ENCODE data around the gene UNK.
A peak's percentile ranks its signal among the peaks of the same experiment; 100 is the strongest.
"Not testable (repeated sequence)": the region's sequence is repeated elsewhere in the genome, so short reads cannot be mapped to it uniquely, and the experiment has no call there.

Gene UNK

DNA sequence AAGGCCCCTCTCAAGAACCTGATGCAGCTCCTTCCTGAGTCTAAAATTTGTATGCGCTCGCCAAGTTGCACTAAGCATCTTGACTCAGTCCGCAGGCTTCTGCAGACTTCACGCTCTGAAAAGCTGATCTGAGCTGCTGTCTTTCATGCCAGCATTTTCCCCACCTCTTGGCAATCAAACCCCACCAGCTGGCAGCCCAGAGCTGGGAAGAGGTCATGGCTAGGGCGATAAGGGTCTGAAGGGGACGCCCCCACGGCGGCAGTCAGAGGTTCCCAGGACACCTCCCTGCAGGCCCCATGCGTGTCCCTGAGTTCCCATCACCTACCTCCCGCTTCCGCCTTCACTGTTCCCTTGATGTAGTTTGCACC is 64.7 kb downstream of the UNK start:
- no peak for DNase-seq (ENCODE audit: low read depth in 2 of 2)

DNA sequence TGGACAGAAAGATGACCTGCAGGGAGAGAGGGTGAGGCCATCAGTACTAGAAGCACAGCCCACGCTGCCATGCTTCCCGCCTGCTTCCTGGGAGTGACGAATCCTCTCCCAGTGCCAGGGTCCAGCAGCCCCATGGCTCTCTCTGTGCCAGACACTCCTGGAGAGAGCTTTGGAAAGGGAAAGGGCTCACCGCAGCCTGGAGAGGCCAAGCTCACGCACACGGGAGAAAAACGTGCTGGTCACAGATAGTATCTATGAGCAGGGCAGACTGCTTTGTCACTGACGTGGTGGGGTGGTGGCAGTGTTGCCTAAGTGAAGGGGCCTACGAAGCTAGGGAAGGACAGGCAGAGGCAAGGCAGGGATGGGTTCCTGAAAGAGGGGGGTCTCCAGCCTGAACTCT is 65.1 kb downstream of the UNK start:
- DNase-seq (ENCODE audit: low read depth in 2 of 2): no peak

DNA sequence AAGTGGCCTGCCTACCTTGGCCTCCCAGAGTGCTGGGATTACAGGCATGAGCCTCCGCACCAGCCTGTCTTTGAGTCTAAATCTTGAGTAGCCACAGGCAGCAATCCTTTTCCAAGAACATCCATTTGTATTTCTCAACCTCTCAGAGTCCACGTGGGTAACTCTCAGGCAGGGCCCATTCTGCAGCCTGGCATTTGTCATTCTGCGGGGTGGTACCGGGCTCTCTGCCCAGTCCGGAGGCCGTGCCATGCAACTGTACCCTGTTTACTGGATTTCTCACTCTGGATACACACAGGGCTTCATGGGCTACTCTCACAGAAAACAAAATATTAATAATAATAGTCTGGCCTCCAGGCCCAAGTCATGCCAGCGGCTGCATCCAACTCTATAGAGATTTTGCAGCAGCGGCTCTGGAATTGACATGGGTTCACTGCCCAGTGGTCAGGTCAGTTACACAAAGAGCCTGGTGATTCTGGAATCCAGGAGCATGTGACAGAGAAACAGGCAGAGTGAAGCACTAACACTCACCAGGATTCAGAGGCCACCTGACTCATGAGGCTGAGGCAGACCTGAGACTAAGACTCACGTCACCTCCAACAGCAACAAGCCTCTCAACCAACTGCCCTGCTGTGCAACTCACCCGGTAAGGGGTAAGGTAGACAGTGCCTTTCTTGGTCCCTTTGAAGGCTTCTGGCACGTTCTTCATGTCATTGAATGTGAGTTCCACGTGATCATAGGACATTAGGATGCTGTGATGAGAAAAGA is 66.5 kb downstream of the UNK start:
- DNase-seq (ENCODE audit: low read depth in 2 of 2): no peak

DNA sequence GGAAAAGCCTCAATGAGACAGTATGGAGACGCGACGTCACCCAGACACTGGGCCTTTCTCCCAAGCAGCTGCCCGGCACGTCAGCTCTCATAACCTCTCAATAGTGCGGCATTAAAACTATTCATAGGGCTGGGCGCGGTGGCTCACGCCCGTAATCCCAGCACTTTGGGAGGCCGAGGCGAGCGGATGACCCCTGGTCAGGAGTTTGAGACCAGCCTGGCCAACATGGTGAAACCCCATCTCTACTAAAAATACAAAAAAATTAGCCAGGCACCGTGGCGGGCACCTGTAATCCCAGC is 67.0 kb downstream of the UNK start:
- DNase-seq (ENCODE audit: low read depth in 2 of 2): not testable (repeated sequence)

GRCh38 chr17:75853433-75853832 is 68.8 kb downstream of the UNK start:
- DNase-seq (ENCODE audit: low read depth in 2 of 2): no peak

DNA sequence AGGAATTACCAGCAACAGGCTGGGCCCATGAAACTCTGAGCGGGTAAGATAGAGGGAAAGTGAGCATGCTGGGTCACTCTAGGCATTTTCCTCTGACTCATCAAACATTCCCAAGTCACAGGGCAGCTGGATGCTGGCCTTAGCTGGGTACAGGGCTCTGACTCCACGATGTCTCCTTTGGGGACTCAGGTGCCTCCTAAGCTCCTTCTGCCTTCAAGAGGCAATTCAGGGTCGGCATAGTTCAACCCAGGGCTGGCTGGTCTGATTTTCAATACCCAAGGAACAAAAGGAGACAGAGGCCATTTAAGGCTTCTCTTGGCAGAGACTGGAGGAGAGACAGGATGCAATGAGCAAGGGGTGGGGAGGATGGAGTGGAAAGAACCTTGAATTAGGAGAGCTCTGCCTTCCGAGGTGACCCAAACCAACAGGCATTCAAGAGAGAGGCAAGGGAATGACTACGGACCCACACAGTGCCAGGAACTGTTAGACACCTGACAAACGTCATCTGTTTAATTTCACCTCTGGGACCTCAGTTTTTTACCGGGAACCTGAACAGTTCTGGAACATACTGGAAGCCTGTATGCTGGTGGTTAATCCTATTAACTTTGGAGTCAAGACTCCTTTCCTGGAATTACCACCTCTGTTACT is 69.6 kb downstream of the UNK start:
- no peak for DNase-seq (ENCODE audit: low read depth in 2 of 2)

- no peak for DNase-seq (ENCODE audit: low read depth in 2 of 2)
These were observed 70.3 kb downstream of the UNK start for GRCh38 chr17:75854881-75855309.

DNA sequence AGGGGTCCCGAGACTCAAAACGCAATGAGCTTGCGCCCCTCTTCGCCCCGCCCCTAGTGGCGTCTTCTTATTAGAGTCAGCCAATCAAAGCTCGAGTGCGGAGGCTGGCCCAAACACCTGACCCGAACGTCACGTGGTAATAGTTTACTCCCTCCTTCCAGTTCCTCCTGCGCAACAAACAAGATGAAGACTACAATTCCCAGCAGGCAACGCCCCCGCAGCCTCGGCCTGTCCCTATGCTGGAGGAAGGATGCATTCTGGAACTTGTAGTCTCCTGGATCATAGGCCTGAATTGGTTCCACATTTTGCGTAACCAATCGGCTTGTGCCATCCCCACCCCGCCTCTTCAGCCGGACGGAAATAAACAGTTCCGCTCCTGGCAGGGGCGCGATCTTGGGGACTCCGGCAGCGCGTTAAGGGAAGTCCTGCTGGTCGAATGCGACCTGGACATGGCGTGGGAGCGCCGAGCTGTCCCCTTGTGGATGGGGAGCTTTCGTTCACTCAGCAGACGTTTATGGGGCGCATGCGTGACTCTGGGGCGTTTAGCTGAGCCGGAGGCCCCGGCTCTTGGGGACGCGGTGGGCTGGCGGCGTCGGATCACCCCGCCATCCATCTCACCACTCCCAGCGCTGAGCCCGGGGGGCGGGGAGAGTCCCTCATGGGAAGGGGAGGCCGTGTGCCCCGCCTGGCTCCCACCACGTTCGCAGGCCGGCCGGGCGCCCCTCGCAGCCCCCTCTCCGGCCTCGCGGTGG is 70.9 kb downstream of the UNK start, which contains the start of gene WBP2:
Gene WBP2 (minus strand): TSS at position 26 of the 752 bp plus-strand sequence. CDS start 38 bp downstream, outside the sequence.
- DNase-seq (ENCODE audit: low read depth in 2 of 2): peak; percentile 94 to 98

DNA sequence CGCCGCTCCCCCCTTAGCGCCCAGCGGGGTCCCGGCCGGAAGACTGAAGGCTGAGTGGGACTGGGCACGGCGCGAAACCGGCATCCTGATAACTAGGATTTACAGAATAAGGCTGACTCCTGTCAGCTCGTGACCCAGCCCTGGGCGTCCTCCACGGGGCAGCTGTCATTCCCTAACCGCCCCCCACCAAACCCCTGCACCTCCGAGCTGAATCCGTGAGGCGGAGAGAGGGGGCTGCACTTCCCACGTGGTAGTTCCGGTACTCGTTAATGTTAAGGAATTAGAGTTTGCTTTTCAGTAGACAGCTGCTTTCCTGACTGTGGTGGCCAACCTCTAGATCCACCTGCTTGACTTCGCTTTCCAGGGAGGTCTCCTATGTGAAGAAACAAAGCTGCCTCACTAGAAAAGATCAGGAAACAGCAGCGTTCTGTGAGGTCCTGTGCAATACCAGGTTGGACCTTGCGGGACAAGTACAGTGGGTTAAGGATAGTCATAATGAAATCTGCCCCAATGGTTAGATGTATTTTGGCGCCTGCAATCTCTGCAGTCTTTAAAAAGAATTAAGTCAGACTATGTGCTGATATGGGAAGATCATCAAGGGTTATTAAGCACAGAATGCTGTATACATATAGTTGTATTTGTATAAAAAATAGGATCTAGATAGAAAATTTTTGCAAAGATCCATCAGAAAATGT is 71.6 kb downstream of the UNK start:
- DNase-seq (ENCODE audit: low read depth in 2 of 2): no peak

DNA sequence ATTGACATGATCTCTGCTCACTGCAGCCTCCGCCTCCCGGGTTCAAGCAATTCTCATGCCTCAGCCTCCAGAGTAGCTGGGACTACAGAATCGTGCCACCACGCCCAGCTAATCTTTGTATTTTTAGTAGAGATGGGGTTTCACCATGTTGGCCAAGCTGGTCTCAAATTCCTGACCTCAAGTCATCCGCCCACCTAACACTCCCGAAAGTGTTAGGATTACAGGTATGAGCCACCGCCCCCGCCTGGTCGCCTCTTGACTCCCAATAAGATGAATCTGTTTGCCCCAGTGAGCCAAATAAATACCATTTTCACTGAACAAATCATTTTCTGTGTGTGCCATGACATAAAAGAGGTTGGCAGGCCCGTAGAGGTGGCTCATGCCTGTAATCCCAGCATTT is 74.8 kb downstream of the UNK start:
- DNase-seq (ENCODE audit: low read depth in 2 of 2): not testable (repeated sequence)

DNA sequence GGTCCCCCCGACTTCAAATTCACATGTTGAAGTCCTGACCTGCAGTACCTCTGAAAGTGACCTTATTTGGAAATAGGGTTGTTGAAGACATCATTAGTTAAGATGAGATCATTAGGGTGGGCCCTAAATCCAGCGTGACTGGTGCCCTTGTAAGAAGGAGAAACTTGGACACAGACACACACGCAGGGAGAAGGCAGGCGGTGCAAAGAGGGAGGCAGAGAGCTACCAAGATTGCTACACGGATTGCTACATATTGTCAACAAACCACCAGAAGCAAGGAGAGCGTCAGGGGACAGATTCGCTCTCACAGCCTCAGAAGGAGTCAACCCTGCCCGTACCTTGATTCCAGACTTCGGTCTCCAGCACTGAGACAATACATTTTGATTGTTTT is 77.3 kb downstream of the UNK start:
- no peak for DNase-seq (ENCODE audit: low read depth in 2 of 2)

DNA sequence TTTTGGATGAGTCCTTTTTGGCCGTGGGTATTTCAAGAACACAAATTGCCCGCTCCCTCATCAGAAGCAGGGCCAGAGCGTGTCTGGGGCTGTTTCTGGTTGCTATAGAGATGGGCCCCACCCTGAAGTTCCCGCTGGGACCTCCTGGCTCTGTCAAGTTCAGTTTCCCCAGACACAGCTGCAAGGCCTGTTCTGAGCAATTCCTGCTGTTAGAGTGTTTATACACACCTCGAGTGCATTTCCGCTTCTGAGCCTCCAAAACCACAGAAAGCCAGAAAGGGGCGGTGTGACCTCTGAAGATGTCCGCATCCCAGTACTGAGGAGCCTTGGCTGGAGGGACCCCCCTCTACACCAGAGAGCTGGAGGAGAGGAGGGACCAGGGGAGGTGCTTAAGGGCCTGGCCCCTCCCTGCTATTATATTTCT is 79.9 kb downstream of the UNK start:
- no peak for DNase-seq (ENCODE audit: low read depth in 2 of 2)

DNA sequence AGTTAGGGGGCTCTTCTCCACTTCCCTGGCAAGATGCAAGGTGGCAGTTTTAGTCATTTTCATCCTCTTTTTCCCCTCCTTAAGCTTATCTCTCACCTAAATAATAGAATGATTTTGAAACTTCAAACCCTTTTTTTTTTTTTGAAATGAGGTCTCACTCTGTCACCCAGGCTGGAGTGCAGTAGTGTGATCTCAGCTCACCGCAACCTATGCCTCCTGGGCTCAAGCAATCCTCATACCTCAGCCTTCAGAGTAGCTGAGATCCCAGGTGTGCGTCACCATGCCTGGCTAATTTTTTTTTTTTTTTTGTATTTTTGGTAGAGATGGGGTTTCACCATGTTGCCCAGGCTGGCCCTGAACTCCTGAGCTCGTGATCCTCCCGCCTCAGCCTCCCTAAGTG is 80.3 kb downstream of the UNK start:
- DNase-seq (ENCODE audit: low read depth in 2 of 2): not testable (repeated sequence)

- DNase-seq (ENCODE audit: low read depth in 2 of 2): not testable (repeated sequence)
These were observed 81.0 kb downstream of the UNK start for GRCh38 chr17:75865404-75866188.

- not testable (repeated sequence) for DNase-seq (ENCODE audit: low read depth in 2 of 2)
These were observed 84.2 kb downstream of the UNK start for GRCh38 chr17:75868730-75869281.

DNA sequence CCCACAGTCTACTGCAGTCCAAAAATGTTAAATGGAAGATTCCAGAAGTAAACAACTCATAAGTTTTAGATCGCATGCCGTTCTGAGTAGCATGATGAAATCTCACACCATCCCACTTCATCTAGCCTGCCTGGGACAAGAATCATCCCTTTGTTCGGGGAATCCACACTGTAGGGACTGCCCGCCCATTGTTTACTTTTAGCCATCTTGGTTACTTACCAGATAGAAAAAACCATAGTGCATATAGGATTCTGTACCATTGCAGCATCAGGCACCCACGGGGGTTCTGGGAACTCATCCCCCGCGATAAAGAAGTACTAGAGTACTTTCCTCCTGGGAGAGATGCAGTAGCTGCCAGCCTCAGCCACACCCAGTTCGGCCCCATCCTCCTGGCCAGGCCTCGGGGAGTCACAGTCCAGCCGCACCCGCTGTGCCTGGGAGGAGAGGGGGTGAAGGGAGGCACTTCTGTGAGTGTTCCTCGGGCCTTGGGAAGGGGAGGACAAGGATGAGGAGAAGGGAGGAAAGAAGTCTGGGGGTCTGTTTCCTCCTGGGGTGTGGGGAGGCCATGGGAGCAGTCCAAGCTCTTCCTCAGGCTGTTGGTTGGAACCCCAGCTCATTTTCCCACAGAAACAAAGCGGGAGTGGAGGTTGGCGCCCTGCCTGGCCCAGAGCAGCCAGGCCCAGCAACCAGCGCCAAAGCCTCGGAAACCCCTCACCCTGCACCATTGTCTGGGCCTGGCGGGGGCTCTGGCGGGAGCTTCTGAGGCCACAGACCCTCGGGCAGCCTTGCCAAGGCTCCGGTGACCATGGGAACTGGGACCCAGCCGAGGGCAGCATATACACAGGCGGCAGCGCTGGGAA is 84.9 kb downstream of the UNK start:
- no peak for DNase-seq (ENCODE audit: low read depth in 2 of 2)

- not testable (repeated sequence) for DNase-seq (ENCODE audit: low read depth in 2 of 2)
These were observed 85.6 kb downstream of the UNK start for GRCh38 chr17:75870228-75870627.

DNA sequence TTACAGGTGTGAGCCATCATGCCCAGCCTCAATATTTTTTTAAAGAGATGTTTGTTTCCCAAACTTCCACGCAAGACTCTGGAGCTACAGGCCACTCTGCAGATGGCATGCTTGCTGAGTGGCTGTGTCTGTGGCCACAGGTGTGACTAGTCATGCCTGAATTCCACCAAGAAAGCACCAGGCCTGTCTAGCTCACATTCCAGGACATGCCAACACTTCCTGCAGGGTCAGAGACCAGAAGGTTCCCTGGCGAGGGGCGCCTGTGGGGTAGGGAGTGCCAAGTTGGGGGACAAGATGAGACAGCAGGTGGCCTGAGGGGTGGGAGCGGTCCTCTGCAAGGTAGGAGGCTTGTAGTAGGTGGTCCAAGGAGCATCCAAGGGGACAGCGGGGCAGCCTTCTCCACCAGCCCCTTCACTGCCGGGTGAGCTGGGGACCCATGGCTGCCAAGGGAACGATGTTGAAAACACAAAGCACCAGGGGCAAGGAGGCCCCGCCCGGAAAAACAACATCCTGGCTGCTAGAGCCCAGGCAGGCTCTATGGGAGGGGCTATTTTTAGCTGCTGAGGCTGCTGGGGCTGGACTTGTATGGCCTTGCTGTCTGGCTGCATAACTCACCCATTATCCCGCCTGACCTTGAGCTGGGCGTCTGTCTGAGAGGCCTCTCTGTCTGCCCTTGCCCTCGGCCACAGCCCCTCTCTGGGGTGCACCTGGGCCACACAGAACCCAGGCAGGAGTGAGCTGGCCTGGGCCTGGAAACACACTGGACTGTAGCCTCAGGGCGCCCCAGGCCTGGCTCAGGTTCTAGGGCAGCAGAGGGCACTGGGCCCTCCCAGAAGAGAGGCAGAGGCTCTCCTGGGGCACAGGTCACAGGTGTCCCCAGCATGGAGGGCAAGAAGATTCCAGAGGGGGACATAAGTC is 88.1 kb downstream of the UNK start:
- no peak for DNase-seq (ENCODE audit: low read depth in 2 of 2)

All from activated CD8-positive, alpha-beta memory T cell treated with anti-CD3 and anti-CD28 coated beads for 4 hours (primary cell).